ENCODE measurements around the gene AP3B1.

Gene AP3B1

GRCh38 chr5:78336698-78337097, 42.2 kb upstream of the AP3B1 start:
- Histone ChIP-seq H3F3A (ENCODE audit: low read depth) (no peaks in the 10 kb centered on the region), H3K27me3 (ENCODE audit: insufficient read depth, low read length, poor library complexity, severe bottlenecking) (no peaks in the 10 kb centered on the region), H3K9ac (ENCODE audit: low read depth, low read length, poor library complexity, severe bottlenecking) (no peak overlapping the region), H3K4me1 (ENCODE audit: insufficient read depth, low read length, poor library complexity, severe bottlenecking) (peaks cover 4% of the 10 kb centered on the region), H4K20me1 (ENCODE audit: insufficient read depth, low read length, poor library complexity, severe bottlenecking) (no peaks in the 10 kb centered on the region), H3K4me3 (ENCODE audit: low read length, poor library complexity, severe bottlenecking) (no peak overlapping the region), H3K79me2 (ENCODE audit: insufficient read depth, low read length) (no peaks in the 10 kb centered on the region), H3K9me2 (replicated peaks; ENCODE audit: low read depth, low read length) (no peaks in the 10 kb centered on the region), H3K9me3 (ENCODE audit: insufficient read depth, low read depth, low read length) (no peaks in the 10 kb centered on the region; the same call in 1 of the 2 replicates), H3K4me2 (ENCODE audit: low read depth, low read length, poor library complexity, severe bottlenecking) (no peak overlapping the region), H3K36me3 (ENCODE audit: insufficient read depth, low read length) (no peaks in the 10 kb centered on the region), H2AFZ (ENCODE audit: low read length) (no peak overlapping the region)
- TF ChIP-seq CTCF (conservative IDR thresholded peaks at IDR 0.05; ENCODE audit: low read length): no peak
- TF ChIP-seq EZH2phosphoT487 (IDR thresholded peaks at IDR 0.05; ENCODE audit: borderline replicate concordance): no peak

- Histone ChIP-seq H4K20me1 (ENCODE audit: insufficient read depth, low read length, poor library complexity, severe bottlenecking) (no peaks in the 10 kb centered on the region), H3F3A (ENCODE audit: low read depth) (no peaks in the 10 kb centered on the region), H3K9me2 (replicated peaks; ENCODE audit: low read depth, low read length) (no peaks in the 10 kb centered on the region), H3K9ac (ENCODE audit: low read depth, low read length, poor library complexity, severe bottlenecking) (no peak overlapping the region), H3K9me3 (ENCODE audit: insufficient read depth, low read depth, low read length) (no peaks in the 10 kb centered on the region; the same call in 1 of the 2 replicates), H2AFZ (ENCODE audit: low read length) (no peak overlapping the region), H3K4me3 (ENCODE audit: low read length, poor library complexity, severe bottlenecking) (no peak overlapping the region), H3K36me3 (ENCODE audit: insufficient read depth, low read length) (no peaks in the 10 kb centered on the region), H3K4me1 (ENCODE audit: insufficient read depth, low read length, poor library complexity, severe bottlenecking) (peaks cover 4% of the 10 kb centered on the region), H3K27me3 (ENCODE audit: insufficient read depth, low read length, poor library complexity, severe bottlenecking) (no peaks in the 10 kb centered on the region), H3K4me2 (ENCODE audit: low read depth, low read length, poor library complexity, severe bottlenecking) (no peak overlapping the region), H3K79me2 (ENCODE audit: insufficient read depth, low read length) (no peaks in the 10 kb centered on the region)
- TF ChIP-seq CTCF (conservative IDR thresholded peaks at IDR 0.05; ENCODE audit: low read length) (no peak), EZH2phosphoT487 (IDR thresholded peaks at IDR 0.05; ENCODE audit: borderline replicate concordance) (no peak)
These were observed 41.5 kb upstream of the AP3B1 start for GRCh38 chr5:78335976-78336375.

GRCh38 chr5:78334811-78335210, 40.3 kb upstream of the AP3B1 start:
- Histone ChIP-seq H3K79me2 (ENCODE audit: insufficient read depth, low read length) (no peaks in the 10 kb centered on the region), H3F3A (ENCODE audit: low read depth) (no peaks in the 10 kb centered on the region), H3K4me1 (ENCODE audit: insufficient read depth, low read length, poor library complexity, severe bottlenecking) (no peaks in the 10 kb centered on the region), H3K9me2 (replicated peaks; ENCODE audit: low read depth, low read length) (no peaks in the 10 kb centered on the region), H3K9ac (ENCODE audit: low read depth, low read length, poor library complexity, severe bottlenecking) (no peak overlapping the region), H3K27me3 (ENCODE audit: insufficient read depth, low read length, poor library complexity, severe bottlenecking) (no peaks in the 10 kb centered on the region), H4K20me1 (ENCODE audit: insufficient read depth, low read length, poor library complexity, severe bottlenecking) (no peaks in the 10 kb centered on the region), H2AFZ (ENCODE audit: low read length) (no peak overlapping the region), H3K36me3 (ENCODE audit: insufficient read depth, low read length) (no peaks in the 10 kb centered on the region), H3K9me3 (ENCODE audit: insufficient read depth, low read depth, low read length) (no peaks in the 10 kb centered on the region; the same call in 1 of the 2 replicates), H3K4me2 (ENCODE audit: low read depth, low read length, poor library complexity, severe bottlenecking) (no peak overlapping the region), H3K4me3 (ENCODE audit: low read length, poor library complexity, severe bottlenecking) (no peak overlapping the region)
- TF ChIP-seq EZH2phosphoT487 (IDR thresholded peaks at IDR 0.05; ENCODE audit: borderline replicate concordance): no peak
- no peak for TF ChIP-seq CTCF (conservative IDR thresholded peaks at IDR 0.05; ENCODE audit: low read length)
